ENCODE results near the gene MRPS34.

DNA sequence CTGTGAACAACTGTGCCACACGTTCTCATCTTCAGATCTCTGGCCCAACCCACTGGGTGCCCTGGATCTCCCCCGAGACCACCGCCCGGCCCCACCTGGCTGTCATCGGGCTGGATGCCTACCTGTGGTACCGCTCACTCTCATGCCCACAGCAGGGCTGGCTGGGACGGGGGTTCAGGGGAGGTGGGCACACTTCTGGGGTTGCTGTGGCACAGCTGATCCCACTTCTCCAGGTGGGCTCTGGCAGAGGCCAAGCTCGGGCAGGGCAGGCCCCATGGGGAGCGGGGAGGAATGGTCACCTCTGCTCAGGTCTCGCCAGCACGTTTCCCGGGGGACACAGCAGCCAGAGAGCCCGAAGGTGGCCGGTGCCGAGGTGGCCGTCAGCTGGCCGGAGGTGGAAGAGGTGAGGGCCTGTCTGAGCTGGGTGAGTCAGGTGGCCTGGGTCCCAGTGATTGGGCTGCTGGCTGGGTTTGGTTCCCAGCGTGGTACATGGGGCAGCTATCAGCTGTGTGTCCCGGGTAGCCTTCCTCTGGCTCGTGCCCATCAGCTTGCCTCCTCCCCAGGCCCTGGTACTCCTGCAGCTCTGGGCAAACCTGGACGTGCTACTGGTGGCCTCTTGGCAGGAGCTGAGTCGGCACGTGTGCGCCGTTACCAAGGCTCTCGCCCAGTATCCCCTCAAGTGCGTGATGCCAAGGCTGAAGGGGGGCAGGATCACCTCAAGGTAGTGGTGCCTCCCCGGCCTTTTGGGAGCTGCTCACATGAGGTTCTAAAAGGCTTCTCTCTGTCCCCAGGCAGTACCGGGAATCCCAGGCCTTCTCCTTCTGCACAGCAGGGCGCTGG is 2.3 kb upstream of the MRPS34 start:
- TF ChIP-seq, protein P1, sequence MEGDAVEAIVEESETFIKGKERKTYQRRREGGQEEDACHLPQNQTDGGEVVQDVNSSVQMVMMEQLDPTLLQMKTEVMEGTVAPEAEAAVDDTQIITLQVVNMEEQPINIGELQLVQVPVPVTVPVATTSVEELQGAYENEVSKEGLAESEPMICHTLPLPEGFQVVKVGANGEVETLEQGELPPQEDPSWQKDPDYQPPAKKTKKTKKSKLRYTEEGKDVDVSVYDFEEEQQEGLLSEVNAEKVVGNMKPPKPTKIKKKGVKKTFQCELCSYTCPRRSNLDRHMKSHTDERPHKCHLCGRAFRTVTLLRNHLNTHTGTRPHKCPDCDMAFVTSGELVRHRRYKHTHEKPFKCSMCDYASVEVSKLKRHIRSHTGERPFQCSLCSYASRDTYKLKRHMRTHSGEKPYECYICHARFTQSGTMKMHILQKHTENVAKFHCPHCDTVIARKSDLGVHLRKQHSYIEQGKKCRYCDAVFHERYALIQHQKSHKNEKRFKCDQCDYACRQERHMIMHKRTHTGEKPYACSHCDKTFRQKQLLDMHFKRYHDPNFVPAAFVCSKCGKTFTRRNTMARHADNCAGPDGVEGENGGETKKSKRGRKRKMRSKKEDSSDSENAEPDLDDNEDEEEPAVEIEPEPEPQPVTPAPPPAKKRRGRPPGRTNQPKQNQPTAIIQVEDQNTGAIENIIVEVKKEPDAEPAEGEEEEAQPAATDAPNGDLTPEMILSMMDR (IDR thresholded peaks at IDR 0.05), result no peak
- no peak for TF ChIP-seq POLR2A (IDR thresholded peaks at IDR 0.05)

Measured in transverse colon (tissue), 3 donors.